ENCODE data around the gene SHISA8.

SHISA8 gene

GRCh38 chr22:41900652-41901312 lies 14.1 kb downstream of the SHISA8 start:
- Histone ChIP-seq H4K20me1 (peaks cover 74% of the 10 kb centered on the region), H3K36me3 (peaks cover 100% of the 10 kb centered on the region)

GRCh38 chr22:41899992-41900651 lies 14.8 kb downstream of the SHISA8 start:
- Histone ChIP-seq H3K27me3 (no peaks in the 10 kb centered on the region), H3K36me3 (peaks cover 100% of the 10 kb centered on the region), H3K4me1 (no peaks in the 10 kb centered on the region), H3K9ac (no peak overlapping the region), H3K27ac (no peak overlapping the region), H3K4me2 (no peak overlapping the region), H4K20me1 (peaks cover 67% of the 10 kb centered on the region), H3K4me3 (no peak overlapping the region), H3K9me3 (no peaks in the 10 kb centered on the region)
- TF ChIP-seq Cebpa-rat (IDR thresholded peaks at IDR 0.05): no peak

More at GRCh38 chr22:41900652-41901312, 14.1 kb downstream of the SHISA8 start:
- no peaks in the 10 kb centered on the region for H3K9me3 ChIP-seq
- H3K4me1 ChIP-seq: no peaks in the 10 kb centered on the region
- no peak for TF ChIP-seq Cebpa-rat (IDR thresholded peaks at IDR 0.05)
- no peaks in the 10 kb centered on the region for H3K27me3 ChIP-seq
- H3K9ac ChIP-seq: no peak overlapping the region
- H3K4me2 ChIP-seq: no peak overlapping the region
- H3K4me3 ChIP-seq: no peak overlapping the region
- no peak overlapping the region for H3K27ac ChIP-seq

- H3K4me3 ChIP-seq: no peak overlapping the region
- H3K36me3 ChIP-seq: peaks cover 100% of the 10 kb centered on the region
- no peaks in the 10 kb centered on the region for H3K27me3 ChIP-seq
- H3K9me3 ChIP-seq: no peaks in the 10 kb centered on the region
- H3K4me2 ChIP-seq: no peak overlapping the region
- H4K20me1 ChIP-seq: peaks cover 57% of the 10 kb centered on the region
- no peaks in the 10 kb centered on the region for H3K4me1 ChIP-seq
- no peak for TF ChIP-seq Cebpa-rat (IDR thresholded peaks at IDR 0.05)
- no peak overlapping the region for H3K27ac ChIP-seq
- H3K9ac ChIP-seq: no peak overlapping the region
These were observed 15.8 kb downstream of the SHISA8 start for GRCh38 chr22:41899110-41899509.

GRCh38 chr22:41898645-41899044 lies 16.2 kb downstream of the SHISA8 start:
- Histone ChIP-seq H3K27me3 (no peaks in the 10 kb centered on the region), H4K20me1 (peaks cover 52% of the 10 kb centered on the region), H3K4me2 (no peak overlapping the region), H3K9me3 (no peaks in the 10 kb centered on the region), H3K9ac (no peak overlapping the region), H3K36me3 (peaks cover 100% of the 10 kb centered on the region), H3K27ac (no peak overlapping the region), H3K4me3 (no peak overlapping the region), H3K4me1 (no peaks in the 10 kb centered on the region)
- TF ChIP-seq Cebpa-rat (IDR thresholded peaks at IDR 0.05): no peak

- Histone ChIP-seq H3K27ac (no peak overlapping the region), H3K27me3 (no peaks in the 10 kb centered on the region), H3K4me3 (no peak overlapping the region), H3K4me1 (no peaks in the 10 kb centered on the region), H3K9ac (no peak overlapping the region), H3K36me3 (peaks cover 99% of the 10 kb centered on the region), H3K4me2 (no peak overlapping the region), H4K20me1 (peaks cover 34% of the 10 kb centered on the region), H3K9me3 (no peaks in the 10 kb centered on the region)
- no peak for TF ChIP-seq Cebpa-rat (IDR thresholded peaks at IDR 0.05)
These were observed 21.1 kb downstream of the SHISA8 start for GRCh38 chr22:41893591-41894375.

- no peak overlapping the region for H3K27ac ChIP-seq
- no peaks in the 10 kb centered on the region for H3K4me1 ChIP-seq
- H3K4me2 ChIP-seq: no peak overlapping the region
- no peaks in the 10 kb centered on the region for H3K27me3 ChIP-seq
- H3K36me3 ChIP-seq: peaks cover 99% of the 10 kb centered on the region
- no peak overlapping the region for H3K4me3 ChIP-seq
- no peaks in the 10 kb centered on the region for H3K9me3 ChIP-seq
- no peak for TF ChIP-seq Cebpa-rat (IDR thresholded peaks at IDR 0.05)
- no peak overlapping the region for H3K9ac ChIP-seq
- H4K20me1 ChIP-seq: peaks cover 44% of the 10 kb centered on the region
These were observed 22.2 kb downstream of the SHISA8 start for GRCh38 chr22:41892721-41893120.

- peaks cover 37% of the 10 kb centered on the region for H4K20me1 ChIP-seq
- no peaks in the 10 kb centered on the region for H3K9me3 ChIP-seq
- peaks cover 99% of the 10 kb centered on the region for H3K36me3 ChIP-seq
- no peaks in the 10 kb centered on the region for H3K4me1 ChIP-seq
- H3K27ac ChIP-seq: no peak overlapping the region
- H3K27me3 ChIP-seq: no peaks in the 10 kb centered on the region
- H3K4me2 ChIP-seq: no peak overlapping the region
- no peak overlapping the region for H3K9ac ChIP-seq
- TF ChIP-seq Cebpa-rat (IDR thresholded peaks at IDR 0.05): no peak
- no peak overlapping the region for H3K4me3 ChIP-seq
These were observed 23.5 kb downstream of the SHISA8 start for GRCh38 chr22:41891407-41891806.

- Histone ChIP-seq H3K9ac (no peak overlapping the region), H3K27ac (no peak overlapping the region), H3K27me3 (no peaks in the 10 kb centered on the region), H3K4me1 (peaks cover 10% of the 10 kb centered on the region), H3K4me3 (no peak overlapping the region), H3K4me2 (no peak overlapping the region), H3K36me3 (peaks cover 99% of the 10 kb centered on the region), H3K9me3 (no peaks in the 10 kb centered on the region), H4K20me1 (peaks cover 55% of the 10 kb centered on the region)
- no peak for TF ChIP-seq Cebpa-rat (IDR thresholded peaks at IDR 0.05)
These were observed 26.2 kb downstream of the SHISA8 start for GRCh38 chr22:41888627-41889200.

- H3K27me3 ChIP-seq: no peaks in the 10 kb centered on the region
- peaks cover 34% of the 10 kb centered on the region for H3K4me1 ChIP-seq
- no peak overlapping the region for H3K9ac ChIP-seq
- H3K27ac ChIP-seq: no peak overlapping the region
- no peak overlapping the region for H3K4me2 ChIP-seq
- no peak for TF ChIP-seq Cebpa-rat (IDR thresholded peaks at IDR 0.05)
- H3K4me3 ChIP-seq: no peak overlapping the region
- peaks cover 54% of the 10 kb centered on the region for H4K20me1 ChIP-seq
- peaks cover 100% of the 10 kb centered on the region for H3K36me3 ChIP-seq
- no peaks in the 10 kb centered on the region for H3K9me3 ChIP-seq
These were observed 29.4 kb downstream of the SHISA8 start for GRCh38 chr22:41885516-41885915.
